ENCODE measurements around the gene PIP5KL1. TPM values are rescaled to one million over a fixed set of nuclear protein-coding genes. Genes with fewer than 3 reads are reported as not detected.

PIP5KL1 gene
- total and polyA plus RNA-seq, 2 experiments from 2014 or later: 0.89 to 3.4 TPM

GRCh38 chr9:127920794-127921193 lies 9.8 kb downstream of the PIP5KL1 start:
- Histone ChIP-seq H3K4me3 (no peak overlapping the region), H3K4me1 (ENCODE audit: low read depth) (peaks cover 9% of the 10 kb centered on the region), H3K36me3 (no peaks in the 10 kb centered on the region), H3K27ac (no peak overlapping the region), H3K9me3 (ENCODE audit: low read depth) (no peaks in the 10 kb centered on the region), H3K27me3 (peaks cover 3% of the 10 kb centered on the region)
- no peak for TF ChIP-seq CTCF (IDR thresholded peaks at IDR 0.05; ENCODE audit: low read depth, low read length)
- no peak for DNase-seq (ENCODE audit: low read depth in 1 of 2, low spot score in 1 of 2)

GRCh38 chr9:127919253-127919815 lies 11.2 kb downstream of the PIP5KL1 start:
- no peaks in the 10 kb centered on the region for H3K27me3 ChIP-seq
- H3K36me3 ChIP-seq: no peaks in the 10 kb centered on the region
- H3K4me1 ChIP-seq (ENCODE audit: low read depth): peaks cover 11% of the 10 kb centered on the region
- no peak overlapping the region for H3K4me3 ChIP-seq
- TF ChIP-seq CTCF (IDR thresholded peaks at IDR 0.05; ENCODE audit: low read depth, low read length): no peak
- no peak overlapping the region for H3K27ac ChIP-seq
- no peaks in the 10 kb centered on the region for H3K9me3 ChIP-seq (ENCODE audit: low read depth)
- peak in 1 of 2 donors; percentile 98 for DNase-seq (ENCODE audit: low read depth in 1 of 2, low spot score in 1 of 2)

- no peak overlapping the region for H3K4me3 ChIP-seq
- H3K9me3 ChIP-seq (ENCODE audit: low read depth): no peaks in the 10 kb centered on the region
- no peaks in the 10 kb centered on the region for H3K36me3 ChIP-seq
- no peak overlapping the region for H3K27ac ChIP-seq
- no peaks in the 10 kb centered on the region for H3K27me3 ChIP-seq
- DNase-seq (ENCODE audit: low read depth in 1 of 2, low spot score in 1 of 2): peak; percentile 55 to 56
- peaks cover 11% of the 10 kb centered on the region for H3K4me1 ChIP-seq (ENCODE audit: low read depth)
- no peak for TF ChIP-seq CTCF (IDR thresholded peaks at IDR 0.05; ENCODE audit: low read depth, low read length)
Observed at GRCh38 chr9:127918183-127919107, 12.1 kb downstream of the PIP5KL1 start.

- H3K9me3 ChIP-seq (ENCODE audit: low read depth): no peaks in the 10 kb centered on the region
- no peak overlapping the region for H3K4me3 ChIP-seq
- no peaks in the 10 kb centered on the region for H3K27me3 ChIP-seq
- H3K36me3 ChIP-seq: peaks cover 4% of the 10 kb centered on the region
- DNase-seq (ENCODE audit: low read depth in 1 of 2, low spot score in 1 of 2): no peak
- no peak for TF ChIP-seq CTCF (IDR thresholded peaks at IDR 0.05; ENCODE audit: low read depth, low read length)
- H3K4me1 ChIP-seq (ENCODE audit: low read depth): peaks cover 11% of the 10 kb centered on the region
- no peak overlapping the region for H3K27ac ChIP-seq
Observed at GRCh38 chr9:127917603-127918002, 13.0 kb downstream of the PIP5KL1 start.

GRCh38 chr9:127916720-127917581 lies 13.6 kb downstream of the PIP5KL1 start, which contains the start of gene ST6GALNAC4:
ST6GALNAC4 (minus strand) TSS chr9:127917041; CDS start chr9:127916419, 622 bp downstream.
- no peak for TF ChIP-seq CTCF (IDR thresholded peaks at IDR 0.05; ENCODE audit: low read depth, low read length)
- Histone ChIP-seq H3K9me3 (ENCODE audit: low read depth) (no peaks in the 10 kb centered on the region), H3K4me1 (ENCODE audit: low read depth) (peaks cover 11% of the 10 kb centered on the region), H3K36me3 (peaks cover 4% of the 10 kb centered on the region), H3K4me3 (peak within 1 kb of the TSS; percentile 58), H3K27me3 (no peaks in the 10 kb centered on the region), H3K27ac (no peak within 1 kb of the TSS)
- peak; percentile 95 to 96 for DNase-seq (ENCODE audit: low read depth in 1 of 2, low spot score in 1 of 2)

Measured in cardiac muscle cell (in vitro differentiated cells and primary cell).